Esophagus squamous epithelium (tissue), 4 donors: ENCODE measurements around the gene HMGXB4.

Experiments used
- CTCF ChIP-seq, 6 experiments: fragments of 450-650 bp in 4 of 6; fragments of 200-600 bp in 2 of 6; sonication (generic) in 2 of 6; IDR thresholded peaks; one replicate each; pipeline ENCODE4 v1.5.1; 2016 to 2019; ENCODE audit warnings: antibody characterized with exemption in 6 of 6, mild to moderate bottlenecking in 4 of 6, moderate library complexity in 4 of 6
- POLR2A ChIP-seq, 4 donors: fragments of 450-650 bp; IDR thresholded peaks; one replicate each; pipeline ENCODE4 v1.6.1; 2017; ENCODE audit warnings: antibody characterized with exemption in 4 of 4, mild to moderate bottlenecking in 4 of 4, moderate library complexity in 3 of 4

DNA sequence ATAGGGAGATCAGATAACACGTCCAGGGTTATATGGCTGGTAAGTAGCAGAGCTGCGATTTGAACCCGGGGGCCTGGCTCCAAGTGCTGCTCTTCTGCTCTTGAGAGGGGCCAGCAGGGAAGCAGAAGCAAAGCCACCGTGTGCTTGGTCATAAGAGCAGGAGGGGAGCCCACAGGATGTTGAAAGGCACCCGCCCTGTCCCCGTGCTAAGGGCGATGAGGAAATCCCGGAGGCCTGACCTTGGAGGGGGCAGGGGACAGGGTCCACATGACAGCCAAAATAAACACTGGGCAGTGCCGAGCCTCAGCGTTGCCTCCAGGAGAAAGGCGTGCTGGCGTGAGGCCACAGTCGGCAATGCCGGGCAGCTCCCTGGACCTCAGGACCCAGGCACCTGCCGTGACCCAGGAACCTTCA is 71.2 kb downstream of the HMGXB4 start:
- TF ChIP-seq CTCF (IDR thresholded peaks at IDR 0.05) (no peak), POLR2A (IDR thresholded peaks at IDR 0.05) (no peak)
